GM11168 (cell line): Measurements from ENCODE around the gene NCOA6.
"Not testable (repeated sequence)": the region's sequence is repeated elsewhere in the genome, so short reads cannot be mapped to it uniquely, and the experiment has no call there.

ENCODE experiments used
- in situ Hi-C: fragments of 300-500 bp; cut with MboI; formaldehyde crosslinking; loops from one replicate; pipeline ENCODE4 v1.12.0; 2022; ENCODE audit warnings: low sequenced_read_pairs; ENCODE audit not compliant: unreplicated experiment

The NCOA6 gene

GRCh38 chr20:34791289-34792020 lies 34.0 kb downstream of the NCOA6 start:
- in situ Hi-C loops, result no loop called here

DNA sequence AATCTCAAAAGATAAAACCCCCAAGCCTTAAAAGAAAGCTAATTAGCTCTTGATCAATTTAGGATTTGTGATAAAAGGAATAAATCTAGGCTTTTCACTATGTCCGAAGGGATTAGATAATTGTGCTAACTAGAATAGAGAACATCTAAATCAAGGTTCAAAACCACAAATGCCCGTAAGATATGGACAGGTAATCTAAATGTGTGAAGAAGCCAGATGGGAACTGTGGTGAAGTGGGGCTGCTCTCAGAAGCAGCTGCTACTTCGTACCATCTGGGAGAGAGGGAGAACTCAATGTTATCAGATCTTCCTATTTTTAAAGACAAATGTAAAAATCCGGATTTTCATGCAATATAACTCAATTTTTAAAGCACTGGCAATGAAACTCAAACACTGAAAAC lies 44.2 kb downstream of the NCOA6 start:
- in situ Hi-C loops, result no loop called here

DNA sequence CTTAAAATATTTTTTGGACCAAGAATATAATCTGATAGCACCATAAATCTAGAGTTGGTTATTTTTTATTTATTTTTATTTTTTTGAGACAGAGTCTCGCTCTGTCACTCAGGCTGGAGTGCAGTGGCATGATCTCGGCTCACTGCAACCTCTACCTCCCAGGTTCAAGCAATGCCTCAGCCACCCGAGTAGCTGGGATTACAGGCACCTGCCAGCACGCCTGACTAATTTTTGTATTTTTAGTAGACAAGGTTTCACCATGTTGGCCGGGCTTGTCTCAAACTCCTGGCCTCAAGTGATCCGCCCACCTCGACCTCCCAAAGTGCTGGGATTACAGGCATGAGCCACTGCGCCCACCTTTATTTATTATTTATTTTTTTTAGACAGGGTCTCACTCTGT lies 45.2 kb downstream of the NCOA6 start:
- in situ Hi-C loops, result not testable (repeated sequence)

- in situ Hi-C loops, result no loop called here
Observed at GRCh38 chr20:34776177-34776576, 49.3 kb downstream of the NCOA6 start.

GRCh38 chr20:34774886-34775285 lies 50.6 kb downstream of the NCOA6 start:
- in situ Hi-C loops, result no loop called here

GRCh38 chr20:34774449-34774848 lies 51.0 kb downstream of the NCOA6 start:
- in situ Hi-C loops, result no loop called here

DNA sequence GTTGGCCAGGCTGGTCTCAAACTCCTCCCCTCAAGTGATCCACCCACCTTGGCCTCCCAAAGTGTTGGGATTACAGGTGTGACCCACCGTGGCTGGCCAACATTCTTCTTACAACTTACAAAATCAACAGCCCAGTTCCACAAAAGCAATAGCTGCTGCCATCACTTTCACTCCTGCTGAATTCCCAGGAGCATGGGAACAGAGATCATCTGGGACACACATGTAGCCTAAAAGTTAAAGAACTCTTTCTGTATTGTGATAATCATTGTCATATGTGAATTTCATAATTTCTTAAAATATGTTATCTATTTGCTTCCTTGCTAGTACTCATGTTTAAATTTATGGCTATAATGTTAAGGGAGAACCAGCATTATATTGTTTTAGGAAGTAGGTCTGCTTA lies 51.7 kb downstream of the NCOA6 start:
- in situ Hi-C loops, result no loop called here

GRCh38 chr20:34772437-34772836 lies 53.0 kb downstream of the NCOA6 start:
- in situ Hi-C loops, result no loop called here

- in situ Hi-C loops, result no loop called here
Observed at GRCh38 chr20:34771680-34772081, 53.8 kb downstream of the NCOA6 start.

GRCh38 chr20:34768096-34768495 lies 57.4 kb downstream of the NCOA6 start:
- in situ Hi-C loops, result loop anchor here (10.0 kb wide), 1 partner anchor 233 kb away; no protein-coding TSS in a partner anchor

DNA sequence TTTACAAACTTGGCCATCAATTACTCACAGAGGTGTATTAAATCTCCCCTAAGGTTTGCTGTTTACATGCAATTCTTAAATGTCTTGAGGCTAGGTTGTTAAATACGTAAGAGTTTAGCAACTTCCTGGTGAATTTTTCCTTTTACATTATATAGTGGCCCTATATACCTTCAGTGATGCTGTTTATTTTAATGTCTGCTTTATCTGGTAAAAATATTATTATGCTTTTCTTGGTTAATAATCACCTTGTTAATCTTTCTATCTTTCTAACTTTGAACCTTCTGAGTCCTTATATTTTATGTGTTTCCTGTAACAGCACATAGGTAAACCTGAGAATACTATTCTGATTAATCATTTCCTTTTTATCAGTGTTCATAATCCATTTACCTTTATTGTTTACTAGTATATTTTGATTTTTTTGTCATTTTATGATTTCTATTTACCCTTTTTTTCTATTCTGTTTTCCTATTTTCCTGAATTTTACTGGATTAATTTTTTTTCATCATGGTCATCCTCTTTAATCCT lies 63.4 kb downstream of the NCOA6 start:
- in situ Hi-C loops, result loop anchor here (10.0 kb wide), 1 partner anchor 227 kb away; no protein-coding TSS in a partner anchor

DNA sequence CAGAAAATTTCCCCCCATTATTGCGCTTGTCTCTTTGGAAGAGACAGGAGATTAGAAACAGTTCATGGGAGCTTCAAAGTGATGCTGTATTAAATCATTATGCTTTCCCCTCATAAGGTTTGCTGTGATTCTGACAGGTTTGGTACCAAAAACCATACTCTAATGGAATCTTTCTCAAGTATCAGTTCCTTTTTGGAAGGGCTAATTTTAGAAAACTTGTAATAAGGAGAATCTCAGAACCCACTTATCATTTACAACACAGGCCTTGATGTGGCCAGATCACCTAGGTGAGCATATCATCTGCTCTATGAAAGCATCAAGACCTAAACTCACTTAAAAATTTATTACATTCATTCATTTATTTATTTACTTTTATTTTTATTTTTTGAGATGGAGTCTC lies 70.1 kb downstream of the NCOA6 start:
- in situ Hi-C loops, result no loop called here

DNA sequence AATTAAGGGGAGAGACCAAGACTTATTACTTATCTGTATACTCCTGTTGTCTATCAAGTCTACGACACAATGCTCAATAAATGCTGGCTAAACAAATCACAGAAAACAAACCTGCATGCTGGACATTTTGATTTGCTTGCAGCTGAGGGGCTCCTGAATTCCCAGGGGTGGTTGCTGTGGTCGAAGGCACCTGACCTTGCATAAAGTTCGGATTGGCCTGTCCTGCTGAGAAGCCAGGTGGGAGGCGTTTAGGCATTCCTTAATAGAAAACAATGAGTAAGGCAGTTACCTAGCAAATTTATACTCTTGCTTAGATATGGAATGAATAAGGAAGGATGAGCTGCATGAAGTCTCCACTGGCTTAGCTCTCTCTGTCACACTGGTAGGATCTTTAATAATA lies 70.8 kb downstream of the NCOA6 start:
- in situ Hi-C loops, result no loop called here

- in situ Hi-C loops, result no loop called here
Observed at GRCh38 chr20:34753706-34754461, 71.6 kb downstream of the NCOA6 start.

- in situ Hi-C loops, result no loop called here
Observed at GRCh38 chr20:34751453-34751852, 74.0 kb downstream of the NCOA6 start.

DNA sequence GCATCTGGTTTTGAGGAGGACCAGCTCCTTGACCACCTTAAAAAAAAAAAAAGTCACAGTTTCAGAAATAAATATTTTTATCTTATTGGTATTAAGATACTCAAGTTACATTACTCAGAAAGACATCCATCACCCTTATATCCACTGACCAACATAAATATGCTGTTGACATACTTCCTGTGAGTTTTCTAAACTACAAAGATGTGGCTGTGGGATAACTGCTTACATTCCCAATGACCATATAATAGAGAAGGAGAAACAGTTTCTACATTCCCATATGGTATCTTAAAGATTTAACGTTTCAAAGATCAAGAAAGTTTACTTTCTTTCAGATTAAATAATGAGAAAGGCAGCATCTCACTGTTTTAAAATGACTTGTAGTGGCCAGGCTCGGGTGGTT lies 75.0 kb downstream of the NCOA6 start:
- in situ Hi-C loops, result no loop called here

DNA sequence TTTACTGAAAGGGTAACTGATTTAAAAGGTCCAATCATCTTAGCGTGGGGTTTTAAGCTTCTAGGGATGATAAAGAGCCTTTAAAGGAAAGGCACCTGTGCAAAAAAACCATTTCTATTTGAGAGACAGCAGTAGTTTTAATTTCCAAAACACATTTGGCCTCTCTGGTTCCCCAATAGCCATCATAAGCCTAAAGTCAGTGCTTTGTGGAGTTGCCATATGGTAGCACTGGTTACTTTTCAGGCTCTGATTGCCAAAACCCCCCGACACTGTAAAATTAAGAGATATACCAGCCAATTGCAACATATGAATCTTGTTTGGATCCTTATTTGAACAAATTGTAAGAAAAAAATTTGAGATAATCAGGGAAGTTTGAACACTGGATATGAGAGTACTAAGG lies 76.7 kb downstream of the NCOA6 start:
- in situ Hi-C loops, result no loop called here

DNA sequence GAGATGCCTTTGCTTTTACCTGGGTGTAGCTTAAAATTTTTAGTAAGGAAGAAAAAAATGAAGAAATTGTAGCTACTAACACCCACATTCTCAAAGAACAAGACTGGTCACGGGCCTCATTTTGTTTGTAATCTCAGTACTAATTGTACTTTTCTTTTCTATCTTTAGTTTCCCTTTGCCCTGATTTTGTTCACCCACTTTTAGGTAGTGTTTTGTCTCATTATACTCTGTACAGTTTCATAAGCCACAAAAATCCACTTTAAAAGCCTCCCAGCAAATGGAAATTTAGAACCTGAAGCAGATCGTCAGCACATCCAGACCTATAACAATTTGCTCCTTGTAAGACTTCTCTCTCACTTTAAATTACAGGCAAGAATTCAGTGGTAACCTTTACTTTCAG lies 78.0 kb downstream of the NCOA6 start:
- in situ Hi-C loops, result no loop called here

DNA sequence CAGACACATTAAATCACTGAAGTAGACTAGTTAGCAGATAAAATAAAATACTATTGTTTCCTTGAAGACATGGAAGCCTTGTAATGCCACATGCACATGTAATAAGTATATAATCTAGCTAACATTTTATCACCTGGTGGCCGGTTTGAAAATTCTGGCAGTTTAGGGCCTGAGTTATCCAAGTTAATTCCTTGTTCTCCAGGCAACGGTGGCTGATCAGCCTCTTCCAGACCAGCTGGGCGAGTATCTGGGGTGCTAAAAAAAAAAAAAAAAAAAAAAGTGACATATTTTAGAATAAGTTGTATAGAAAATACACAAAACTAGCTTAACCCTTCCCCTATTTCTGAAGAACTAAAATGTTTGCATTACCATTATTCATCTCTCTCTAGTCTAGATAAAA lies 78.8 kb downstream of the NCOA6 start:
- in situ Hi-C loops, result no loop called here

- in situ Hi-C loops, result no loop called here
Observed at GRCh38 chr20:34744847-34745246, 80.6 kb downstream of the NCOA6 start.

DNA sequence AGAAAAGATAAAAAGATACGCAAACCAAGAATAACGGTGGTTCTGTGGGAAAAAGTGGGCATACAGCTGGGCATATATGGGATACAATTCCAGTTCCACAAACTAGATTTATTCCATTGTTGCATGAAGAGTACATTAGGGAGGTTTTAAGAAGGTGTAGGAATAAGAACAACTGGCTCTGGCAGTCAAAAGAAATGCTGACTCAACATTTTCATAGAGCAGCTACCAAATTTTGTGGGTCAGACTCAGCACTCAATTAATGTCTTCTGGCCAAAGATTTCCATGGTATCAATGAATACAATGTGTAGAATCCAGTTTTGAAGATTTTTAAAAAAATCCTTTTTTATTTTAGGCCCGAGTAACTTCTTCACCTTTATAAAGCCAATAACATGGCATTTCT lies 81.1 kb downstream of the NCOA6 start:
- in situ Hi-C loops, result no loop called here
